ENCODE data around the gene SCLT1. TPM values are rescaled to one million over a fixed set of nuclear protein-coding genes. Genes with fewer than 3 reads are reported as not detected.

Gene SCLT1
- total RNA-seq, 1 experiment from 2014 or later = 11.3 TPM

DNA sequence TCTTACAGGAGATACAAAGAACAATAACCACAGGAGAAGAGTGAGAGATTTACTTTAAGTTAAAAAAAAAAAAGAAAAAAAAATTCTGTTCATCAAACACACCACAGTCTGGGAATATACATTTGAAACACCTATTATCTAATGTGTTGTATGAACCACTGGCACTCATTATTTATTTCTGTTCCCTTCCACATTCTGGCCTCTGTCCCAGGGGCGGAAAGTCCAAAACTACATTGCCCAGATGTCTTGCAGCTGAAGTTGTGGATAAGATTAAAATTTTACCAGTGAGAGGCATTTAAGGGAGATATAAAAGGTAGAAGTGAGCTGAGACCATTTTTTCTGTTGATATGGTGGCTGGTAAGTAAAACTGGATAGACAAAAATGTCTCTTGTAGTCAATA lies 56.2 kb downstream of the SCLT1 start:
- no peaks in the 10 kb centered on the region for H4K20me1 ChIP-seq (ENCODE audit: control insufficient read depth, insufficient read depth, insufficient read length)
- H2BK15ac ChIP-seq (ENCODE audit: low read depth, low read length) = no peak overlapping the region
- H3K9ac ChIP-seq (ENCODE audit: extremely low read depth, insufficient read length, low read length) = no peak overlapping the region

More for the DNA sequence above, 56.2 kb downstream of the SCLT1 start:
- H3K36me3 Mint-ChIP-seq (ENCODE audit: insufficient read depth in 1 of 3, low read depth in 3 of 3) = peaks cover 2 to 6% (median 6%) of the 10 kb centered on the region in 3 experiments
- H3K14ac ChIP-seq (ENCODE audit: insufficient read depth, low read length) = no peak overlapping the region
- H2AFZ ChIP-seq (ENCODE audit: low read length) = no peak overlapping the region
- H2BK12ac ChIP-seq (ENCODE audit: insufficient read length, low read depth, low read length) = no peak overlapping the region
- no peaks in the 10 kb centered on the region for H3K27me3 Mint-ChIP-seq (ENCODE audit: low read depth)
- no peak overlapping the region for H3K27ac ChIP-seq (ENCODE audit: insufficient read length, low read depth, low read length)
- no peak overlapping the region for H3K18ac ChIP-seq (ENCODE audit: insufficient read length, low read depth, low read length)
- H3K4me1 Mint-ChIP-seq = peaks cover 0 to 4% of the 10 kb centered on the region in 2 experiments; a peak in 1 of 4 replicates
- H2BK20ac ChIP-seq (ENCODE audit: low read depth, low read length, poor library complexity, severe bottlenecking) = no peak overlapping the region
- H3K4ac ChIP-seq (ENCODE audit: low read depth, low read length) = no peak overlapping the region
- H2BK120ac ChIP-seq (ENCODE audit: low read depth, low read length, poor library complexity, severe bottlenecking) = no peak overlapping the region
- no peak overlapping the region for H4K91ac ChIP-seq (ENCODE audit: insufficient read length, low read depth, low read length)
- H3K9me3 Mint-ChIP-seq = peaks cover 0 to 6% of the 10 kb centered on the region in 2 experiments; a peak in 2 of 5 replicates
- H2BK5ac ChIP-seq (ENCODE audit: insufficient read length, low read length) = no peak overlapping the region
- H3T11ph ChIP-seq (ENCODE audit: low read length) = no peak overlapping the region
- WGBS (ENCODE audit: extremely low coverage, insufficient read length, low lambda C conversion rate) = no CpG with 5 or more reads among the region's 1 CpG
- H3K56ac ChIP-seq (ENCODE audit: insufficient read length, low read depth, low read length) = no peak overlapping the region
- H3K27ac Mint-ChIP-seq = no peak overlapping the region
- no peak for DNase-seq
- H3K23ac ChIP-seq (ENCODE audit: insufficient read length, low read depth, low read length) = no peak overlapping the region
- no peak overlapping the region for H3K4me3 Mint-ChIP-seq
- no peak overlapping the region for H2AK5ac ChIP-seq (ENCODE audit: insufficient read length, low read length)
- no peaks in the 10 kb centered on the region for H3K79me1 ChIP-seq (ENCODE audit: insufficient read depth, low read depth, low read length, poor library complexity, severe bottlenecking)
- no peaks in the 10 kb centered on the region for H3K79me2 ChIP-seq (ENCODE audit: insufficient read depth, low read length)
- no peaks in the 10 kb centered on the region; the same call in 1 of the 2 replicates for H3K4me1 ChIP-seq (ENCODE audit: insufficient read depth, low read length)
- no peaks in the 10 kb centered on the region for H3K27me3 ChIP-seq (ENCODE audit: insufficient read depth, low read length)
- no peak overlapping the region for H3K4me2 ChIP-seq (ENCODE audit: insufficient read depth, insufficient read length, low read length)
- H3K23me2 ChIP-seq (ENCODE audit: insufficient read length, low read depth, low read length, poor library complexity, severe bottlenecking) = no peaks in the 10 kb centered on the region
- H4K8ac ChIP-seq (replicated peaks; ENCODE audit: insufficient read length, low read depth, low read length) = no peak overlapping the region
- TF ChIP-seq, protein P1, sequence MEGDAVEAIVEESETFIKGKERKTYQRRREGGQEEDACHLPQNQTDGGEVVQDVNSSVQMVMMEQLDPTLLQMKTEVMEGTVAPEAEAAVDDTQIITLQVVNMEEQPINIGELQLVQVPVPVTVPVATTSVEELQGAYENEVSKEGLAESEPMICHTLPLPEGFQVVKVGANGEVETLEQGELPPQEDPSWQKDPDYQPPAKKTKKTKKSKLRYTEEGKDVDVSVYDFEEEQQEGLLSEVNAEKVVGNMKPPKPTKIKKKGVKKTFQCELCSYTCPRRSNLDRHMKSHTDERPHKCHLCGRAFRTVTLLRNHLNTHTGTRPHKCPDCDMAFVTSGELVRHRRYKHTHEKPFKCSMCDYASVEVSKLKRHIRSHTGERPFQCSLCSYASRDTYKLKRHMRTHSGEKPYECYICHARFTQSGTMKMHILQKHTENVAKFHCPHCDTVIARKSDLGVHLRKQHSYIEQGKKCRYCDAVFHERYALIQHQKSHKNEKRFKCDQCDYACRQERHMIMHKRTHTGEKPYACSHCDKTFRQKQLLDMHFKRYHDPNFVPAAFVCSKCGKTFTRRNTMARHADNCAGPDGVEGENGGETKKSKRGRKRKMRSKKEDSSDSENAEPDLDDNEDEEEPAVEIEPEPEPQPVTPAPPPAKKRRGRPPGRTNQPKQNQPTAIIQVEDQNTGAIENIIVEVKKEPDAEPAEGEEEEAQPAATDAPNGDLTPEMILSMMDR (conservative IDR thresholded peaks at IDR 0.05) = no peak
- H4K5ac ChIP-seq (ENCODE audit: insufficient read length, low read depth, low read length) = no peak overlapping the region
- no peaks in the 10 kb centered on the region for H3K9me3 ChIP-seq (ENCODE audit: control insufficient read depth, low read depth, low read length)
